HG02981 (cell line): ENCODE measurements around the gene ANK2.

ENCODE experiments used
- ATAC-seq: cut with Tn5 transposase; IDR thresholded peaks from one replicate; pipeline ENCODE4 v1.9.1; 2021; ENCODE audit warnings: mild to moderate bottlenecking, moderate library complexity; ENCODE audit not compliant: unreplicated experiment

The ANK2 gene

GRCh38 chr4:113145519-113146291 lies 96.3 kb downstream of the ANK2 start:
- ATAC-seq = no peak

DNA sequence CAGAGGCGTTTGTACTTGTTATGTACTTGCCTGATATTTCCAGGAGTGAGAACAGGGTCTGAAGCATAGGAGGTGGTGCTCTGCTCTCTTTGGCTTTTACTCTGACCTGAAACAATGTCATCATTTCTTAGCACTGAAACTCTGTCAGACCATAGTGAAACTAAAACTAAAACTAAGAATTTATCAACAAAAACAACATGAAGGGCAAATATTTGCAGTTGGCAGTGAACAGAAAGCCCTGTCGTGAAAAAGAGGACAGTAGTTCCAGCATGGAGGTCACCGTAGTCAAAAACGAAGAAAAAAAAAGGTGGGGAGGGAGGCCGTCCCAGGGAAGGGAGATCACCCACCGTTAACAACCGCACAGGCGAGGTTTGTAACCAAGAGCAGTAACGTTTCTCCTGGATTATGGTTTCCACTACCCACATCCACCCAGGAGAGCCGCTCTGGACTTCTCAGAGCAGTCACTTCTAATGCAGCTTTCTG lies 97.5 kb downstream of the ANK2 start:
- ATAC-seq = peak; percentile 74

- ATAC-seq = no peak
Observed at GRCh38 chr4:113147498-113148111, 98.2 kb downstream of the ANK2 start.

DNA sequence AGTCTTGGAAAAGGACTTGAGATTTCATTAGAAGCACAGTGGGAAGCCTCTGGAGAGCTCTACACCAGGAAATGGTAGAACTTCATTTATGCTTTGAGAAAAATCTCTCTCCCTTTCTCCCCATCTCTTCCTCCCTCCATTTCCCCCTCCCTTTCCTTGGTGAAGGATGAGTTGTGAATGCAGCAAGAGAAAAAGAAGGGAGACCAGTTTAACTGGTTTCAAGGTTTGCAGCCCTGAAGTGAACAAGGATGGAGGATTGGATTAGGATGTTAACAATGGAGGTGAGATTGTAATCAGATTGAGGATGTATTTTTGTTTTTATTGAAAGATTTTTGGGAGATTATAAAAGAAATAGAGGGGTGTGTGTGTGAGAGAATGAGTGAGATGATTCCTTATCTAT lies 99.5 kb downstream of the ANK2 start:
- ATAC-seq = no peak

GRCh38 chr4:113153529-113154101 lies 104.2 kb downstream of the ANK2 start:
- no peak for ATAC-seq

GRCh38 chr4:113154281-113154680 lies 104.8 kb downstream of the ANK2 start:
- no peak for ATAC-seq

DNA sequence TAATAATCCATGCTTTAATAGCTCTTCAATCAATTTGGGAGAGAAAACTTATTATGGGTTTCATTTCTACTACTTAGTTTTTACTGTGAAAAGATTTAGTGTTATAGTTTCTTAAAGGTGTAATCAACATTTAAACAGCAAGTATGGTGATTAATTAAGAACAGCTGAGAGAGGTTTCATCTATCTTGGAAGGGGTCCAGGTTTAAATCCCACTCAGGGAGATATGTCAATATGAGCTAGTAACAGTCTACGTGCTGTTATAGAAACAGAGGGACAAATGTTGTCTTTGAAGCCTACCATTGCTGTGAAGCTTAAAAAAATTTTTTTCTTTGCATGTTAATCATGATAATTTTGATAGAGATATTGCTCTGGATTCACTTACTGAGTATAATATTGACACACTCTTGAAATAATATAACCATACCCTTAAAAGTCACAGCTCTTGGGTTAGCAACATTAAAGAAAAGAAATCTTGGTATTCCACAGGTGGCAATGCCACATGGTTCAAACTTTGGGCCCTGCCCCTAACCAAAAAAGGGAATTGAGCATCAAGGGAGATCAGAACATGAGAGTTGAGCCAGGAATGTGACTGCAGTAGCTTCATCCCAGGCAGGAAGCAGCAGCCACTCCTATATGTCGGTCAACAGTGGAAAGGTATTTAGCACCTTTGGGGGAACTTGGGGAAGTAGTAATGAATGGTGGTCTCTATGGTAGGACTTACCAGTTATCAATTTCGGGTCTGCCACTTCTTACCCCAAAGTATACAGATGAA lies 107.8 kb downstream of the ANK2 start:
- no peak for ATAC-seq

DNA sequence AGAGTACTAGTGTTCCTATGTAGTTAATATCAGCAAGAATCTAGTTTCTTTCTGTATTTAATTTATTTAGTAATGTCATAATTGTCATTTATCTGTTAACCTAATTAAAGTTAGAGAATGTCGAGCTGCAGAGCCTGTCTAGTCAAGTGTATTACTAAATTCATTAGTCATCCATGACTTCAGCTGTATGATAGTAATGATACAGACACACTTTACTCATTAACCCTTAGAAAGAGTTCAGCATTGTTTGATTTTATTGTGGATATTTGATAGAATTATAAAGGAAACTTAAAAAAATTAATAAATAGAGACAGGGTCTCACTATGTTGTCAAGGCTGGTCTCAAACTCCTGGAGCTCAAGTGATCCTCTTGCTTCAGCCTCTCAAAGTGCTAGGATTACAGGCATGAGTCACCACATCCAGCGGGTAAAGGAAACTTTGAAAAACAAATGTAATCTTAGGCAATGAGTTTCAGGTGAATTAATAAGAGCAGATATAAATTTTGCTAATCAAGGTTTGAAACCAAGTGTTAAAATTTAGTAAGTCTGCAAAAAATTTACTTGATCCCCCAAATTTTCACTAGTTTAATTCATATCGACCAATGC lies 110.6 kb downstream of the ANK2 start:
- no peak for ATAC-seq

- no peak for ATAC-seq
Observed at GRCh38 chr4:113160548-113160947, 111.1 kb downstream of the ANK2 start.

GRCh38 chr4:113162089-113162488 lies 112.6 kb downstream of the ANK2 start:
- ATAC-seq = no peak

DNA sequence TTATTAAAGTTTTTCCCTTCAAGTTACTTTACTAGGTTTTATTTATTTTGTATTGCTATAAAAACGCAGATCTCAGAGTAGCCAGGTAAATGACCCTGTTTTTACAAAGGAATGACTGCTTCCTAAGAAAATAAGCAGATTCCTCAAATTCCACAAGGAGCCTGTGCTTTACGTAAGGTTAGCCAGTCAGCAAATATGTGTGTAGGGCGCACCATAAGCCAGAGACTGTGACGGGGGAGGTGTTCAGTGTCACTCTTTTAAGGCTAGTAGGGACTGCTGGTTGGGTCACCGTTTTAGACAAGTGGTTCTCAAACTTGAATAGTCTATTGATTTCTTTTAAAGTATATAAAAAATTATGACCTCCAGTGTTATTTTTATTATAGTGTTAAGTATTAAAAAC lies 119.9 kb downstream of the ANK2 start:
- ATAC-seq = no peak

- ATAC-seq = no peak
Observed at GRCh38 chr4:113170115-113170804, 120.8 kb downstream of the ANK2 start.

DNA sequence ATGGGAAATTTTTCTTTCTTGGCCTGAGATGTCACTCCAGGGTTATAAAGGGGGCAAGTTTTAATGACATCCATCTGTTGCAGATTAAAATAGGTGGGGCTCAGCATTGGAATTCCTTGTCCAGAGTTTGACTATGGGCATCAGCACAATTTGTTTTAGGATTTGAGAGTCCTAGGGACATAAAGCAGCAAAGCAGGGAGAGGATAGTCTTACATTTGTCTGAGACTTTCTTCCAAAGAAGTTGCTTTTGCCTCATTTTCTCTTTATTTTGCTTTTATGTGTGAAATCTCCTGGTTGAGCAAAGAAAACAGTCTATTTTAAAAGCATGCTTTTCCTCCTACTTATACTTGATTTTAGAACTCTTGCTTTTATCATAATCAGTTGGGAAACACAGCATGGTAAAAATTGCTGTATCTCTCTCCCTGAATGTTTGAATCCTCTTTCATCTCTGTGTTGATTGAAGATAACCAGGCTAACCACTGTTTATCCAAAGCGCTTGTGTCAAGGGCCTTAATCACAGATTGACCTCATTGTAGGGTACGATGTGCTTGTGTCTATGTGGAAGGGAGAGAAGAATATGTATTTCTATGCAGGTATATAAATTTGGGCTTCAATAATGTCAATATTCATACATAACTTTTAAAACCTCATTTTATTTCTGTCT lies 121.5 kb downstream of the ANK2 start:
- no peak for ATAC-seq

DNA sequence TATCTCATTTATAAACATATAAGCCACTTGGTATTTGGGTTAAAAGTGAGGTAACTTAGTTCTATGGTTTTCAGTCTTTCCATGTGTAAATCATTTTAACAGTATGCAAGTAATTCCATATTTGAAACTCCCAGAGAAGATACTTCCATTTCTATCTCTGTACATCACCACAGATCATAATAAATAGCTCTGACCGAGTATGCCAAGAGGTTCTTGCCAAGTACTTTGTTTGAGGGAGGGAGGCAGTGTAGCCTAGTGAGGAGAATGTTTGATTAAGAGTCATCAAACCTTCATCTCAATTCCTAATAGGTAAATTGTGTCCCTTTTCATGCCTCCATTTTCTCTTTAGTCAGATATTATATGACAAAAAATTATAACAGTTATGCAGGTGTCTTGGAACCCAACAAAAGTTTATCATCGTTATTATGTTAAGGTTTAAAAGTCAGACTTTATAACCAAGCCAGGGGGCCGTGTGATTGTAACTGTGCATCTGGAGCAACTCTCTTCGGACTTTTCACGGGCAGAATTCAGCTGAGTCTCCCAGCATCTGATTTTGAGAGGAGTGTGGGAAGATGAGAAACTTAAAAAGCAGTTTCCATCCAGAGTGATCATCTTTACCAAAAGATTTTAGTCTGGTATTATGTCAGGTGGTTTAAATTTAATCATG lies 123.8 kb downstream of the ANK2 start:
- ATAC-seq = no peak

GRCh38 chr4:113173793-113174264 lies 124.4 kb downstream of the ANK2 start:
- ATAC-seq = no peak

DNA sequence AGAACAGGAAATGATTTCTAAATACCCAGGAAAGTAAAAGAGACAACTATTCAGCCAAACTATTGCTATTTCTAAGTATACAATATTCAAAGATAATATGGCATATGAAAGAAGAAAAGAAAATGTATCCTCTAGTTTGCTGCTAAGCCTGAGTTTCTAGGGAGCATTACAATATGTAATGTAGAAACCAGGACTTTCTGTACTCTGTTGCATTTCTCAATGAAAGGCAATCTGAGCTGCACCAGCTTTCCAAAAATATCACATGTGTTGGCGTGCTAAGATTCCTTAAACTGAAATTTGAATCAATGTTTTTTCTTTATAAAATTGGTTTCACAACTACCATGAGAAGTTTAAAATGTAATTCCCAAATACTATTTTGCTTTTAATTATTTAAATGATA lies 129.6 kb downstream of the ANK2 start:
- ATAC-seq = no peak

DNA sequence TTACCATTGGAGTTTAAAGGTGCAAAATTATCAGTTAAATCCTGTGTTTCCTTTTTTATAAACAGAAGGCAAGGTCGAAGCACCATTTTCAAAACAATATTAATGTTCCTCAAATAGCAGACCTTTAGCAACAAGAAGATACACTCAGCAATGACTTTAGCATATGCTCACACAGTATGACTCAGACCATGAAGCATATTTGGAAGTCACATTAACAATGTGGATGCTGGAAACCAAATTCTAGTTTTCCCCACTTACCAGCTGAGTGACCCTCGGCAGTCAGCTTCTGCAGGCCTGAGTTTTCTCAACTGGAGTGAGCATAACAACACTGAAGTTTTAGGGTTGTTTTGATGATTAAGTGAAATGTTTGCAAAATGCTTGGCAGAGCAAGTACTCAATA lies 130.5 kb downstream of the ANK2 start:
- no peak for ATAC-seq

DNA sequence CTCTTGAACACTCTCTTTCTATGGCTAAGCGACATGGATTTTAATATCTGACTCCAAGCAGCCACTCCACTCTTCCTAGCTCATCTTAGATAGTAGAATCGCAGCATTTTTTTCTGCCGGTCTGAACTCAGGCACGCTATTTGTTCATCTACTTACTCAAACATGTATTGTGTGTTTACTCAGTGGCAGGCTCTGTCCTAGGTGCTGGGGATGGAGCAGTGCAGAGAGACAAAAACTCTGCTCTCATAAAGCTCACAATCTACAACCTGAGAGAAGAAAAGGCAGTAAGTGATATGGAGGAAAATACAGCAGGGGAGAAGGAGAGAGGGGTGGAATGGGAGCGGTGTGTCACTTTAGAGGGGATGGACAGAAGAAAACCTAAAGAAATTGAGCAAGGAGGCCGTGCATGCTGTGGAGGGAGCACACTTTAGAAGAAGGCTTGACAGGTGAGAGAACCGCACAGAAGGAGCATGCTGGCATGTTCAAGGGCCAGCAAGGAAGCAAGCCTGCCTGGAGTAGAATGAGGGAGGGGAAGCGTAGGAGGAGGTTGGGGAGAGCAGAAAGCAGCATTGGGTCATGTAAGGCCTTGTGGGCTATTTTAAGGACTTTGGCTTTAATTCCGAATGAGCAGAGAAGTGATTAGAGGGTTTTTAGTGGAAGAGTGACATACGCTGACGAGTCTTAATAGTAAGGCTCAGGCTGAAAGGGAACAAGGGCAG lies 132.0 kb downstream of the ANK2 start:
- ATAC-seq = no peak
